ENCODE data around the gene DCUN1D2.

DNA sequence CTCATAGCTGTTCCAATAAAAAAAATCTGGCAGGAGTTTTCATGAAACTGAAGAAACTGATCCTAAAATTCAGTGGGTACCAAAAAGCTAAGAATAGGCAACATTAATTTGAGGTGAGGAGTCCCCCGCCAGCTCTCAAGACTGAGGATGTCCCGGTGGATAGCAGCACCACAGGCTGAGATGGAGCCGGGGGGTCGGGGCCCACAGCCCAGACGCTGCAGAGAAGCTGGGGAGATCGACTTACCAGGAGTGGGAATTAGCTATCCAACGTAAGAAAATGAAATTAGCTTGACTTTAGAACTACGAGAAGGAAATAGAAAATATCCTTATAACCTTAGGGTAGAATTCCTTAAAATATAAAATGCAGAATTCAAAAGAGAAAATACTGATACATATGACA, 23.2 kb upstream of the DCUN1D2 start:
- TF ChIP-seq, protein P1, sequence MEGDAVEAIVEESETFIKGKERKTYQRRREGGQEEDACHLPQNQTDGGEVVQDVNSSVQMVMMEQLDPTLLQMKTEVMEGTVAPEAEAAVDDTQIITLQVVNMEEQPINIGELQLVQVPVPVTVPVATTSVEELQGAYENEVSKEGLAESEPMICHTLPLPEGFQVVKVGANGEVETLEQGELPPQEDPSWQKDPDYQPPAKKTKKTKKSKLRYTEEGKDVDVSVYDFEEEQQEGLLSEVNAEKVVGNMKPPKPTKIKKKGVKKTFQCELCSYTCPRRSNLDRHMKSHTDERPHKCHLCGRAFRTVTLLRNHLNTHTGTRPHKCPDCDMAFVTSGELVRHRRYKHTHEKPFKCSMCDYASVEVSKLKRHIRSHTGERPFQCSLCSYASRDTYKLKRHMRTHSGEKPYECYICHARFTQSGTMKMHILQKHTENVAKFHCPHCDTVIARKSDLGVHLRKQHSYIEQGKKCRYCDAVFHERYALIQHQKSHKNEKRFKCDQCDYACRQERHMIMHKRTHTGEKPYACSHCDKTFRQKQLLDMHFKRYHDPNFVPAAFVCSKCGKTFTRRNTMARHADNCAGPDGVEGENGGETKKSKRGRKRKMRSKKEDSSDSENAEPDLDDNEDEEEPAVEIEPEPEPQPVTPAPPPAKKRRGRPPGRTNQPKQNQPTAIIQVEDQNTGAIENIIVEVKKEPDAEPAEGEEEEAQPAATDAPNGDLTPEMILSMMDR (IDR thresholded peaks at IDR 0.05) = no peak
- no peak for TF ChIP-seq POLR2A (IDR thresholded peaks at IDR 0.05)
- no peak for TF ChIP-seq EP300 (IDR thresholded peaks at IDR 0.05)

All from upper lobe of left lung (tissue), 4 donors.